Measurements from ENCODE around the gene PRSS57. TPM values are rescaled to one million over a fixed set of nuclear protein-coding genes. Genes with fewer than 3 reads are reported as not detected.

The PRSS57 gene
- total RNA-seq, 4 donors from 2014 or later: not detected

DNA sequence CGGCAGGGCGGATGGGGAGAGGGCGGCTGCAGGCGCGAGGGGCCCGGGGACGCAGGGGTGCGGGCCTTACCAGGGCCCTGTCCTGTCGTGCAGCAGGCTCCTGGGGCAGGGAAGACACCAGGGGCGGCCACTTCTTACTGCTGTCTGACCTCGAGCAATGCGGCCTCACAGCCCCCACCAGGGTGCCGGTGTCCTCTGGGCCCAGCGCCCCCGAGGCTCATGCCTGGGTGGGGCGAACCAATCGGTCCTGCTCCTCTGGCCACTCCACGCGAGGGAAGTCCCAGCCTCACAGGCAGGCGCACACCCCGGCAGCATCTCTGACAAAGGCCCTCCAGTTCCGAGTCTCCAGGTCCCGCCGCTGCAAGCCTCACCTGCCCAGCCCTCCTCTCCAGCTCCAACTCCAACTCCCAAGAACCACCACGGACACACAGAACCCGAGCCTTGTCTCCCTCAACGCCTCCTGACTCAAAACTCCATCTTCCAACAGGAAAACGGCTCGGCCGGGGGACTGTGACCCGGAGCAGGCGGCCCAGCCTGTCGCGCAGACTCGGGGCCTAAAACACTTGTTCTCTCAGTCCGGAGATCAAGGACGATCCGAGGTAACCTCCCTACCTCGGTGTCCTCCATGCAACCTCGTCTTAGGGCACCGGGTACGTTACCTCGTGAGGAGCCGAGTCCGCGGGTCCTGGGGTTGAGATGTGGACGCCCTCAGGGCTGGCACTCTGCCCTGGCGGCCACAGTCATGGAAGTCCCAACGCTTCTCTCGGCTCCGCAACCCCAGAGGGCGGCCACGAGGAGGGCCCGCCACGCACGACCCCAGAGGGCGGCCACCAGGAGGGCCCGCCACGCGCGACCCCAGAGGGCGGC is 49.1 kb downstream of the PRSS57 start:
- no peaks in the 10 kb centered on the region for H3K4me1 ChIP-seq
- TF ChIP-seq, protein P1, sequence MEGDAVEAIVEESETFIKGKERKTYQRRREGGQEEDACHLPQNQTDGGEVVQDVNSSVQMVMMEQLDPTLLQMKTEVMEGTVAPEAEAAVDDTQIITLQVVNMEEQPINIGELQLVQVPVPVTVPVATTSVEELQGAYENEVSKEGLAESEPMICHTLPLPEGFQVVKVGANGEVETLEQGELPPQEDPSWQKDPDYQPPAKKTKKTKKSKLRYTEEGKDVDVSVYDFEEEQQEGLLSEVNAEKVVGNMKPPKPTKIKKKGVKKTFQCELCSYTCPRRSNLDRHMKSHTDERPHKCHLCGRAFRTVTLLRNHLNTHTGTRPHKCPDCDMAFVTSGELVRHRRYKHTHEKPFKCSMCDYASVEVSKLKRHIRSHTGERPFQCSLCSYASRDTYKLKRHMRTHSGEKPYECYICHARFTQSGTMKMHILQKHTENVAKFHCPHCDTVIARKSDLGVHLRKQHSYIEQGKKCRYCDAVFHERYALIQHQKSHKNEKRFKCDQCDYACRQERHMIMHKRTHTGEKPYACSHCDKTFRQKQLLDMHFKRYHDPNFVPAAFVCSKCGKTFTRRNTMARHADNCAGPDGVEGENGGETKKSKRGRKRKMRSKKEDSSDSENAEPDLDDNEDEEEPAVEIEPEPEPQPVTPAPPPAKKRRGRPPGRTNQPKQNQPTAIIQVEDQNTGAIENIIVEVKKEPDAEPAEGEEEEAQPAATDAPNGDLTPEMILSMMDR (IDR thresholded peaks at IDR 0.05): no peak
- no peak for TF ChIP-seq POLR2A (IDR thresholded peaks at IDR 0.05)
- no peak overlapping the region for H3K4me3 ChIP-seq (replicated peaks in 1 of 3)
- 94% methylated on average over 47 to 60 of the region's 62 CpGs for WGBS, 2 donors
- no peak for DNase-seq
- intact Hi-C loops (cut with DNase I): no loop called here
- H3K9me3 ChIP-seq: no peaks in the 10 kb centered on the region
- no peaks in the 10 kb centered on the region for H3K27me3 ChIP-seq
- H3K36me3 ChIP-seq: peaks cover 34 to 43% of the 10 kb centered on the region in 2 donors
- no peak overlapping the region for H3K27ac ChIP-seq

DNA sequence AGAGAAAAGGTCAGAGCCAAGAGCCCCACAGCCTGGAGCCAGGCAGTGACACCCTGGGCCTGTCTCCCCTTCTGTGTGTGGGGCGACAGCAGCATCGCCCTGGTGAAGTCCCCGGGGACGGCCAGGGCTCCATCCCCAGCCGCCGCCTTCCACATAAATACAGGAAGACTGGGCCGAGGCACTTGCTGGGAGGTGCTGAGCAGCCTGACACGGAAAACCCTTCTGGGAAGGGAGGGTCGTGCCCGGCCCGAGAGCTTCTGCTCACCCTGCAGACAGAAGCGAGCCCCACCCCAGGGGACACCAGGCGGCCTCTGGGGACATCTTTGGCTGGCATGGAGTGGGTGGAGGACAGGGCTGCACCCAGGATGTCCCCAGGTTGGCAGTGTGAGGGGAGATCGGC is 50.5 kb downstream of the PRSS57 start:
- peaks cover 2 to 3% of the 10 kb centered on the region in 2 donors for H3K4me1 ChIP-seq
- intact Hi-C loops (cut with DNase I): no loop called here
- H3K36me3 ChIP-seq: peaks cover 28 to 34% of the 10 kb centered on the region in 2 donors
- TF ChIP-seq, protein P1 (IDR thresholded peaks at IDR 0.05): no peak
- no peak for TF ChIP-seq POLR2A (IDR thresholded peaks at IDR 0.05)
- H3K27ac ChIP-seq: no peak overlapping the region
- WGBS, 2 donors: 92 to 94% methylated on average over 9 to 14 of the region's 14 CpGs
- H3K9me3 ChIP-seq: no peaks in the 10 kb centered on the region
- H3K27me3 ChIP-seq: no peaks in the 10 kb centered on the region
- no peak overlapping the region for H3K4me3 ChIP-seq (replicated peaks in 1 of 3)
- DNase-seq: no peak

DNA sequence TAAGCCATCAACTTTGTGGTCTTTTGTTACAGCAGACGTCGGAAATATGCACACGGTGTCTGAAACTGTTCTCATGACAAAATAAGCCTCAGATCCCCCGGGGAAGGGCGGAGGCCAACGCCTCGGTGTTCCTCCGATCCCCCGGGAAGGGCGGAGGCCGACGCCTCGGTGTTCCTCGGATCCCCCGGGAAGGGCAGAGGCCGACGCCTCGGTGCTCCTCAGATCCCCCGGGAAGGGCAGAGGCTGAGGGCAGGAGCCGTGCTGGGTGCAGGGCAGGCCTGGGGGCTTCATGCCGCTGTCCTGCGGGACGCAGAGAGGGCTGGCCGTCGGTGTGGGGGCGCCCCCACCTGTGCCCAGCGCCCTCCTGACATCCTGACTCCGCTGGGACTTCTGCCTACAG is 50.9 kb downstream of the PRSS57 start:
- intact Hi-C loops (cut with DNase I): no loop called here
- no peak overlapping the region for H3K4me3 ChIP-seq (replicated peaks in 1 of 3)
- H3K27me3 ChIP-seq: no peaks in the 10 kb centered on the region
- TF ChIP-seq POLR2A (IDR thresholded peaks at IDR 0.05): no peak
- TF ChIP-seq, protein P1 (IDR thresholded peaks at IDR 0.05): no peak
- peaks cover 26 to 30% of the 10 kb centered on the region in 2 donors for H3K36me3 ChIP-seq
- DNase-seq: no peak
- no peak overlapping the region for H3K27ac ChIP-seq
- 80 to 90% methylated on average over 18 to 19 of the region's 28 CpGs for WGBS, 2 donors
- H3K9me3 ChIP-seq: no peaks in the 10 kb centered on the region
- peaks cover 4% of the 10 kb centered on the region in 2 donors for H3K4me1 ChIP-seq

DNA sequence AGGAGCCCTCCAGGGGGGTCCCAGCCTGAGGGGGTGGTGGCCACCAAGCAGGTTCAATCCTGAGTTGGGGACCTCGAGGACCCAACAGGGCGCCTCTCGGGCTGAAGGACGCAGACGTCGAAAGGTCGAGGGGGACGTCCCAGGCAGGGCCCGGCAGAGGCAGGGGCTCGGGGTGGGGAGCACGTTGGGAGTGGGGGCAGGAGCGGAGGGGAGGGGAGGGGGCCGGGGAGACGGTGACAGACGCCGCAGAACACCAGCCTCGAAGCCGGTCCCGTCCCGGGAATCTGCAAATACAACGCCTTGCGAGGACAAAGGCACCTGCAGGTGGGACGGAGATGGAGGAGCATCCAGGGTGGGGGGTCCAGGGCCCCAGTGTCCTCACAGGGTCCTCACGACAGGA is 51.5 kb downstream of the PRSS57 start:
- 92 to 93% methylated on average over 21 to 22 of the region's 24 CpGs for WGBS, 2 donors
- Histone ChIP-seq H3K9me3 (no peaks in the 10 kb centered on the region), H3K4me3 (replicated peaks in 1 of 3) (no peak overlapping the region), H3K27ac (no peak overlapping the region), H3K36me3 (peaks cover 21 to 23% of the 10 kb centered on the region in 2 donors), H3K4me1 (peaks cover 9 to 11% of the 10 kb centered on the region in 2 donors), H3K27me3 (no peaks in the 10 kb centered on the region)
- no peak for TF ChIP-seq POLR2A (IDR thresholded peaks at IDR 0.05)
- TF ChIP-seq, protein P1 (IDR thresholded peaks at IDR 0.05): no peak
- no peak for DNase-seq
- intact Hi-C loops (cut with DNase I): no loop called here
